Esophagus squamous epithelium (tissue), 5 donors: Measurements from ENCODE around the gene BANF2. TPM values are rescaled to one million over a fixed set of nuclear protein-coding genes. Genes with fewer than 3 reads are reported as not detected.

Source experiments
- DNase-seq: peaks from one replicate; lab custom pipeline; 2025; lab: John Stamatoyannopoulos, UW
- H3K27ac ChIP-seq, 4 donors: fragments of 200-600 bp; sonication (generic); one replicate each; pipeline ENCODE4 v1.5.1; 2016 to 2019; ENCODE audit warnings: mild to moderate bottlenecking in 1 of 4
- H3K27me3 ChIP-seq, 4 donors: fragments of 200-600 bp; sonication (generic); 1 replicate in 3 of 4; 2 replicates in 1 of 4; pipeline versions ENCODE4 v1.5.1 to v1.6.0; 2017 to 2021; ENCODE audit warnings: antibody characterized with exemption in 1 of 4
- H3K36me3 ChIP-seq, 3 donors: fragments of 200-600 bp; sonication (generic); one replicate each; pipeline ENCODE4 v1.5.1; 2016 to 2019
- H3K4me1 ChIP-seq, 3 donors: fragments of 200-600 bp; sonication (generic); one replicate each; pipeline ENCODE4 v1.5.1; 2017 to 2019
- H3K4me3 ChIP-seq, 4 donors: fragments of 200-600 bp; sonication (generic); 1 replicate in 3 of 4; 2 replicates in 1 of 4; pipeline ENCODE4 v1.5.1; 2016 to 2019; ENCODE audit warnings: mild to moderate bottlenecking in 2 of 4, moderate library complexity in 1 of 4
- H3K9me3 ChIP-seq, 3 donors: fragments of 200-600 bp; sonication (generic); one replicate each; pipeline ENCODE4 v1.5.1; 2016 to 2019
- POLR2A ChIP-seq, 4 donors: fragments of 450-650 bp; IDR thresholded peaks; one replicate each; pipeline ENCODE4 v1.6.1; 2017; ENCODE audit warnings: antibody characterized with exemption in 4 of 4, mild to moderate bottlenecking in 4 of 4, moderate library complexity in 3 of 4
- WGBS, 2 donors: methylation state at CpG; one replicate each; pipeline ENCODE4 v1.1.5; 2018; 5-methylcytosine and 5-hydroxymethylcytosine counted together
- intact Hi-C: fragments of 100-400 bp; cut with DNase I; formaldehyde crosslinking; loops from one replicate; pipeline ENCODE4 v1.15.0; 2022
- total RNA-seq, 4 donors: library from RNA; depleted of rRNA; stranded (reverse); fragments of >200 nt; gene quantifications; one replicate each; pipeline ENCODE4 v1.1.0, GENCODE V29; 2016
- TF ChIP-seq, protein P1 (sequence below), 6 experiments: fragments of 450-650 bp in 4 of 6; fragments of 200-600 bp in 2 of 6; sonication (generic) in 2 of 6; IDR thresholded peaks; one replicate each; pipeline ENCODE4 v1.5.1; 2016 to 2019; ENCODE audit warnings: antibody characterized with exemption in 6 of 6, mild to moderate bottlenecking in 4 of 6, moderate library complexity in 4 of 6
- donor health status: DM: yes; HTN: yes; CAD: no.

The BANF2 gene
- total RNA-seq, 4 donors from 2014 or later: not detected

- WGBS, 2 donors: 86 to 89% methylated on average over 12 of the region's 12 CpGs
- no peak for DNase-seq
- Histone ChIP-seq H3K4me1 (peaks cover 0 to 37% (median 6%) of the 10 kb centered on the region in 3 donors), H3K27ac (no peak overlapping the region), H3K9me3 (no peaks in the 10 kb centered on the region), H3K36me3 (peaks cover 0 to 37% (median 0%) of the 10 kb centered on the region in 3 donors), H3K4me3 (no peak overlapping the region), H3K27me3 (no peaks in the 10 kb centered on the region)
- no peak for TF ChIP-seq POLR2A (IDR thresholded peaks at IDR 0.05)
- TF ChIP-seq, protein P1, sequence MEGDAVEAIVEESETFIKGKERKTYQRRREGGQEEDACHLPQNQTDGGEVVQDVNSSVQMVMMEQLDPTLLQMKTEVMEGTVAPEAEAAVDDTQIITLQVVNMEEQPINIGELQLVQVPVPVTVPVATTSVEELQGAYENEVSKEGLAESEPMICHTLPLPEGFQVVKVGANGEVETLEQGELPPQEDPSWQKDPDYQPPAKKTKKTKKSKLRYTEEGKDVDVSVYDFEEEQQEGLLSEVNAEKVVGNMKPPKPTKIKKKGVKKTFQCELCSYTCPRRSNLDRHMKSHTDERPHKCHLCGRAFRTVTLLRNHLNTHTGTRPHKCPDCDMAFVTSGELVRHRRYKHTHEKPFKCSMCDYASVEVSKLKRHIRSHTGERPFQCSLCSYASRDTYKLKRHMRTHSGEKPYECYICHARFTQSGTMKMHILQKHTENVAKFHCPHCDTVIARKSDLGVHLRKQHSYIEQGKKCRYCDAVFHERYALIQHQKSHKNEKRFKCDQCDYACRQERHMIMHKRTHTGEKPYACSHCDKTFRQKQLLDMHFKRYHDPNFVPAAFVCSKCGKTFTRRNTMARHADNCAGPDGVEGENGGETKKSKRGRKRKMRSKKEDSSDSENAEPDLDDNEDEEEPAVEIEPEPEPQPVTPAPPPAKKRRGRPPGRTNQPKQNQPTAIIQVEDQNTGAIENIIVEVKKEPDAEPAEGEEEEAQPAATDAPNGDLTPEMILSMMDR (IDR thresholded peaks at IDR 0.05): no peak
- intact Hi-C loops: no loop called here
Measured at GRCh38 chr20:17669306-17669931, 30.3 kb upstream of the BANF2 start.

DNA sequence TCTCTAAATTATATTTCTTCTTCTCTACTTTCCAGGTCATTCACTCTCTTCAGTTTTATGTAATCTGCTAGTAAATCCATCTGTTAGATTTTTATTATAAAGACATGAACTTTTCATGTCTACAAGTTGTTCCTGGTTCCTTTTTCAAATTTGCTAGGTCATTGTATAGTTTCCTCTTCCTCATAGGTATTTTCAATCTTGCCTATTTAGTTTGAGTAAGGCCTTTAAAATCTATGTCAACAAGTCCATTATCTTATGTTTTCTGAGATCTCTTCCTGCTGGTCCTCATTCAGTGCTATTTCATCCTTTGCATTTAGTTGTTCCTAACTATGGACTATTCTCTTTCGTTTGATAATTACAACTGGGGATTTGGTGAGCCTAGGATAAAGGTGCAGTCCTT is 28.8 kb upstream of the BANF2 start:
- 81 to 88% methylated on average over 1 of the region's 1 CpG for WGBS, 2 donors
- no peak overlapping the region for H3K4me3 ChIP-seq

DNA sequence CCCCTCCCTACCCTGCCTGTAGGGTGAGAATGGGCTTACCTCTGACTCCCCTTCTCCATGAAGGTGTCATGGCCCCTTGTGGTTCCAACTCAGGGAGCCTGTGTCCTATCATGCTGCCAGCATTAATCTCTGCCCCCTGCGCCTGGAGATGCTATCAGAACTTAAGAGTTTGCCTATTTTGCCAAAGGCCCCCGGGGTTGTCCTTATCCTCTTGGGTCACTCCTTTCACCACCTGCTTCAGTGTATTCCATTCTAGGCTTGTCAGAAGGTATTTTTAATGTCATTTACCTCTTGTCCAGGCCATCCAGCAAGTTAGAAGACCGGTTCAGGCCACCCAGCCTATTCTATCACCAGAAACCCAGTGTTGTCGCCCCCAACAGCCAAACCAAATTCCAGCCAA is 28.2 kb upstream of the BANF2 start:
- Histone ChIP-seq H3K27me3 (no peaks in the 10 kb centered on the region), H3K27ac (peak overlapping the region in 1 of 4 donors; percentile 7), H3K4me3 (no peak overlapping the region), H3K36me3 (peaks cover 0 to 58% (median 0%) of the 10 kb centered on the region in 3 donors), H3K4me1 (peaks cover 0 to 36% (median 10%) of the 10 kb centered on the region in 3 donors), H3K9me3 (no peaks in the 10 kb centered on the region)
- WGBS, 2 donors: 59 to 67% methylated on average over 3 of the region's 4 CpGs
- no peak for TF ChIP-seq POLR2A (IDR thresholded peaks at IDR 0.05)
- TF ChIP-seq, protein P1 (IDR thresholded peaks at IDR 0.05): no peak
- intact Hi-C loops: loop anchor here (10.0 kb wide), 1 partner anchor 323 kb away; no protein-coding TSS in a partner anchor
- DNase-seq: no peak

More for the DNA sequence above, 28.8 kb upstream of the BANF2 start:
- Histone ChIP-seq H3K4me1 (peaks cover 0 to 38% (median 10%) of the 10 kb centered on the region in 3 donors), H3K9me3 (no peaks in the 10 kb centered on the region), H3K27ac (peak overlapping the region in 1 of 4 donors; percentile 19), H3K36me3 (peaks cover 0 to 52% (median 0%) of the 10 kb centered on the region in 3 donors), H3K27me3 (no peaks in the 10 kb centered on the region)
- no peak for DNase-seq
- TF ChIP-seq, protein P1 (IDR thresholded peaks at IDR 0.05): no peak
- intact Hi-C loops: loop anchor here (10.0 kb wide), 1 partner anchor 324 kb away; no protein-coding TSS in a partner anchor

DNA sequence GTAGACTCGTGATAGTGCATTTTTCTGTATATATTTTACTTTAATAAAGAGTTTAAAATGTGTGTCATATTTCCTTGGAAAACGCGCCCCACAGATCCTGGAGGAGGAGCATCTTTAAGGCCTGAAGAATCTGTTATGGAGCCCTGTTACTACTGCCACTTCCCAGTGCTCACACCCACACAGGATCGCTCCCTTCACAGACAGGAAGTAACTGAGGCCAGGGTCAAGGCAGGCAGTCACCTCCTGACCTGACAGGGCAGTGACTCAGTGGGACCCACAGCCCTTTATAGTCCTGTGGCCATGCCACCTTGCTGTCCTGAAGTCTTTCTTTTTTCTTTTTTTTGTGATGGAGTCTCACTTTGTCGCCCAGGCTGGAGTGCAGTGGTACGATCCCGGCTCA is 26.7 kb upstream of the BANF2 start:
- intact Hi-C loops: loop anchor here (10.0 kb wide), 1 partner anchor 322 kb away; no protein-coding TSS in a partner anchor
- Histone ChIP-seq H3K4me1 (peaks cover 0 to 46% (median 10%) of the 10 kb centered on the region in 3 donors), H3K36me3 (peaks cover 0 to 66% (median 0%) of the 10 kb centered on the region in 3 donors), H3K4me3 (no peak overlapping the region), H3K27ac (no peak overlapping the region), H3K27me3 (no peaks in the 10 kb centered on the region), H3K9me3 (no peaks in the 10 kb centered on the region)
- TF ChIP-seq POLR2A (IDR thresholded peaks at IDR 0.05): no peak
- TF ChIP-seq, protein P1 (IDR thresholded peaks at IDR 0.05): no peak
- 87 to 94% methylated on average over 5 to 7 of the region's 7 CpGs for WGBS, 2 donors
- DNase-seq: no peak
